Skeletal muscle tissue (tissue), 4 donors: Measurements from ENCODE around the gene CMIP. TPM values are rescaled to one million over a fixed set of nuclear protein-coding genes. Genes with fewer than 3 reads are reported as not detected.
A peak's percentile ranks its signal among the peaks of the same experiment; 100 is the strongest.

Source experiments
- H3K27ac ChIP-seq: one replicate; pipeline ENCODE4 v1.7.0; 2013; ENCODE audit warnings: mild to moderate bottlenecking, low read depth, low read length, inconsistent platforms
- H3K27me3 ChIP-seq, 3 donors: one replicate each; pipeline ENCODE4 v1.7.0; 2013; ENCODE audit warnings: low read length in 3 of 3; ENCODE audit not compliant: control insufficient read depth in 3 of 3, insufficient read depth in 3 of 3
- H3K36me3 ChIP-seq, 3 donors: one replicate each; pipeline ENCODE4 v1.7.0; 2013; ENCODE audit warnings: low read length in 3 of 3; ENCODE audit not compliant: control insufficient read depth in 3 of 3, insufficient read depth in 3 of 3
- H3K4me1 ChIP-seq, 3 donors: one replicate each; pipeline ENCODE4 v1.7.0; 2013; ENCODE audit warnings: low read length in 3 of 3, mild to moderate bottlenecking in 3 of 3; ENCODE audit not compliant: control insufficient read depth in 3 of 3, insufficient read depth in 3 of 3
- H3K4me3 ChIP-seq, 3 donors: one replicate each; pipeline ENCODE4 v1.7.0; 2013; ENCODE audit warnings: low read length in 3 of 3
- H3K9ac ChIP-seq, 3 donors: one replicate each; pipeline ENCODE4 v1.7.0; 2013; ENCODE audit warnings: low read length in 3 of 3, mild to moderate bottlenecking in 3 of 3, moderate library complexity in 2 of 3, low read depth in 1 of 3
- H3K9me3 ChIP-seq, 3 donors: one replicate each; pipeline ENCODE4 v1.7.0; 2013; ENCODE audit warnings: low read length in 3 of 3; ENCODE audit not compliant: control insufficient read depth in 3 of 3
- total RNA-seq: library from RNA; depleted of rRNA; stranded (reverse); fragments of >200 nt; gene quantifications from one replicate; pipeline ENCODE4 v1.2.3, GENCODE V29; 2014
- donor health status: Osteomylitis.

The CMIP gene
- total RNA-seq, 1 donor from 2014 or later = 6.8 TPM

- Histone ChIP-seq H3K9ac (no peak overlapping the region), H3K36me3 (peaks cover 0 to 6% (median 0%) of the 10 kb centered on the region in 3 donors), H3K4me3 (no peak overlapping the region), H3K4me1 (peaks cover 9 to 10% (median 10%) of the 10 kb centered on the region in 3 donors), H3K27me3 (no peaks in the 10 kb centered on the region), H3K9me3 (no peaks in the 10 kb centered on the region), H3K27ac (peak overlapping the region; percentile 16)
These were observed 180.3 kb downstream of the CMIP start for GRCh38 chr16:81624760-81625543.

- peaks cover 9 to 10% (median 10%) of the 10 kb centered on the region in 3 donors for H3K4me1 ChIP-seq
- no peak overlapping the region for H3K9ac ChIP-seq
- H3K9me3 ChIP-seq = no peaks in the 10 kb centered on the region
- H3K4me3 ChIP-seq = no peak overlapping the region
- peaks cover 0 to 6% (median 0%) of the 10 kb centered on the region in 3 donors for H3K36me3 ChIP-seq
- H3K27me3 ChIP-seq = no peaks in the 10 kb centered on the region
- peak overlapping the region; percentile 16 for H3K27ac ChIP-seq
These were observed 181.0 kb downstream of the CMIP start for GRCh38 chr16:81625544-81626153.

- Histone ChIP-seq H3K36me3 (peaks cover 0 to 6% (median 0%) of the 10 kb centered on the region in 3 donors), H3K9ac (no peak overlapping the region), H3K27ac (no peak overlapping the region), H3K4me1 (peaks cover 9 to 10% (median 10%) of the 10 kb centered on the region in 3 donors), H3K27me3 (no peaks in the 10 kb centered on the region), H3K4me3 (no peak overlapping the region), H3K9me3 (no peaks in the 10 kb centered on the region)
These were observed 181.6 kb downstream of the CMIP start for GRCh38 chr16:81626181-81626674.

- Histone ChIP-seq H3K9ac (no peak overlapping the region), H3K27ac (no peak overlapping the region), H3K9me3 (no peaks in the 10 kb centered on the region), H3K4me3 (no peak overlapping the region), H3K36me3 (peaks cover 0 to under 1% (median 0%) of the 10 kb centered on the region in 3 donors), H3K4me1 (peaks cover 9 to 10% (median 10%) of the 10 kb centered on the region in 3 donors), H3K27me3 (no peaks in the 10 kb centered on the region)
These were observed 182.4 kb downstream of the CMIP start for GRCh38 chr16:81627024-81627423.

- H3K27ac ChIP-seq = no peak overlapping the region
- no peaks in the 10 kb centered on the region for H3K27me3 ChIP-seq
- peaks cover 9 to 10% (median 10%) of the 10 kb centered on the region in 3 donors for H3K4me1 ChIP-seq
- no peak overlapping the region for H3K9ac ChIP-seq
- H3K4me3 ChIP-seq = no peak overlapping the region
- no peaks in the 10 kb centered on the region for H3K9me3 ChIP-seq
- no peaks in the 10 kb centered on the region for H3K36me3 ChIP-seq
These were observed 183.2 kb downstream of the CMIP start for GRCh38 chr16:81627729-81628244.

- H3K4me3 ChIP-seq = no peak overlapping the region
- H3K9ac ChIP-seq = no peak overlapping the region
- H3K36me3 ChIP-seq = no peaks in the 10 kb centered on the region
- no peaks in the 10 kb centered on the region for H3K27me3 ChIP-seq
- H3K4me1 ChIP-seq = peaks cover 10 to 13% (median 10%) of the 10 kb centered on the region in 3 donors
- no peaks in the 10 kb centered on the region for H3K9me3 ChIP-seq
- H3K27ac ChIP-seq = no peak overlapping the region
These were observed 184.6 kb downstream of the CMIP start for GRCh38 chr16:81629034-81629802.

- Histone ChIP-seq H3K27me3 (no peaks in the 10 kb centered on the region), H3K4me3 (no peak overlapping the region), H3K27ac (no peak overlapping the region), H3K36me3 (no peaks in the 10 kb centered on the region), H3K9ac (no peak overlapping the region), H3K4me1 (peaks cover 9 to 11% (median 10%) of the 10 kb centered on the region in 3 donors), H3K9me3 (no peaks in the 10 kb centered on the region)
These were observed 185.5 kb downstream of the CMIP start for GRCh38 chr16:81629896-81630634.

- Histone ChIP-seq H3K4me3 (no peak overlapping the region), H3K27ac (no peak overlapping the region), H3K27me3 (no peaks in the 10 kb centered on the region), H3K9ac (no peak overlapping the region), H3K36me3 (no peaks in the 10 kb centered on the region), H3K9me3 (no peaks in the 10 kb centered on the region), H3K4me1 (peaks cover 6 to 7% (median 6%) of the 10 kb centered on the region in 3 donors)
These were observed 186.0 kb downstream of the CMIP start for GRCh38 chr16:81630635-81631031.

- H3K27ac ChIP-seq = no peak overlapping the region
- peaks cover 0 to 4% (median 0%) of the 10 kb centered on the region in 3 donors for H3K4me1 ChIP-seq
- no peak overlapping the region for H3K4me3 ChIP-seq
- H3K27me3 ChIP-seq = no peaks in the 10 kb centered on the region
- no peaks in the 10 kb centered on the region for H3K36me3 ChIP-seq
- no peaks in the 10 kb centered on the region for H3K9me3 ChIP-seq
- no peak overlapping the region for H3K9ac ChIP-seq
These were observed 188.0 kb downstream of the CMIP start for GRCh38 chr16:81632392-81633146.
